Stomach (tissue), 4 donors: ENCODE measurements around the gene FGGY.

Source experiments
- POLR2A ChIP-seq, 4 donors: fragments of 450-650 bp; IDR thresholded peaks; one replicate each; pipeline ENCODE4 v1.6.1; 2016; ENCODE audit warnings: antibody characterized with exemption in 4 of 4, control low read depth in 2 of 4, mild to moderate bottlenecking in 1 of 4, moderate library complexity in 1 of 4
- POLR2AphosphoS5 ChIP-seq, 3 donors: sonication (generic); formaldehyde crosslinking; IDR thresholded peaks; one replicate each; pipeline ENCODE4 v1.6.1; 2016; ENCODE audit warnings: antibody characterized with exemption in 3 of 3
- TF ChIP-seq, protein P1 (sequence below), 7 experiments: fragments of 450-650 bp in 4 of 7; fragments of 200-600 bp in 3 of 7; sonication (generic) in 3 of 7; IDR thresholded peaks; one replicate each; pipeline ENCODE4 v1.5.1; 2016 to 2019; ENCODE audit warnings: antibody characterized with exemption in 7 of 7, control low read depth in 2 of 7, mild to moderate bottlenecking in 1 of 7

GRCh38 chr1:59408608-59409240 is 111.8 kb downstream of the FGGY start:
- TF ChIP-seq POLR2A (IDR thresholded peaks at IDR 0.05) (no peak), POLR2AphosphoS5 (IDR thresholded peaks at IDR 0.05) (no peak)
- TF ChIP-seq, protein P1, sequence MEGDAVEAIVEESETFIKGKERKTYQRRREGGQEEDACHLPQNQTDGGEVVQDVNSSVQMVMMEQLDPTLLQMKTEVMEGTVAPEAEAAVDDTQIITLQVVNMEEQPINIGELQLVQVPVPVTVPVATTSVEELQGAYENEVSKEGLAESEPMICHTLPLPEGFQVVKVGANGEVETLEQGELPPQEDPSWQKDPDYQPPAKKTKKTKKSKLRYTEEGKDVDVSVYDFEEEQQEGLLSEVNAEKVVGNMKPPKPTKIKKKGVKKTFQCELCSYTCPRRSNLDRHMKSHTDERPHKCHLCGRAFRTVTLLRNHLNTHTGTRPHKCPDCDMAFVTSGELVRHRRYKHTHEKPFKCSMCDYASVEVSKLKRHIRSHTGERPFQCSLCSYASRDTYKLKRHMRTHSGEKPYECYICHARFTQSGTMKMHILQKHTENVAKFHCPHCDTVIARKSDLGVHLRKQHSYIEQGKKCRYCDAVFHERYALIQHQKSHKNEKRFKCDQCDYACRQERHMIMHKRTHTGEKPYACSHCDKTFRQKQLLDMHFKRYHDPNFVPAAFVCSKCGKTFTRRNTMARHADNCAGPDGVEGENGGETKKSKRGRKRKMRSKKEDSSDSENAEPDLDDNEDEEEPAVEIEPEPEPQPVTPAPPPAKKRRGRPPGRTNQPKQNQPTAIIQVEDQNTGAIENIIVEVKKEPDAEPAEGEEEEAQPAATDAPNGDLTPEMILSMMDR (IDR thresholded peaks at IDR 0.05), result no peak
